ENCODE measurements around the gene AVPR1B. TPM values are rescaled to one million over a fixed set of nuclear protein-coding genes. Genes with fewer than 3 reads are reported as not detected.

AVPR1B gene
- total and polyA plus RNA-seq, 2 donors (not counting 3 experiments of a cell fraction or from before 2014, with no cell fraction given): not detected

DNA sequence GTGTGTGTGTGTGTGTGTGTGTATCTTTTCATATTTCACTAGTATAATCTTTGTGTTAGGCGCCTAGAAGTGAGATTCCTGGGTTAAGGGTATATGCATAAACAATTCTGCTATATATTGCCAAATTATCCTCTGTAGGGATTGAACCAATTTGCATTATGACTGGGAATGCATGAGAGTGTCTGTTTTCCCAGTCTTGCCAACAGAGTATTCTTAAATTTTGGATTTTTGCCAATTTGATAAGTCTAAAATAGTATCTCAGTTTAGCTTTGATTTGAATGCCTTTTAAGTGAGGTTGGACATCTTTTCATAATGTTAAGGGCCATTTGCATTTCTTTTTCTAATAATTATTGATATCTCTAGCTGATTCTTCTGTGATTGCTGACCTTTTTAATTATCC, 8.2 kb upstream of the AVPR1B start:
- Histone ChIP-seq H3K27me3 (ENCODE audit: control insufficient read depth in 2 of 2, insufficient read depth in 2 of 2, low read length in 2 of 2) (peaks cover 19 to 51% of the 10 kb centered on the region in 2 experiments), H3K4me3 (replicated peaks in 1 of 3; ENCODE audit: insufficient read depth in 1 of 3, low read depth in 1 of 3, low read length in 3 of 3) (no peak overlapping the region), H4K20me1 (replicated peaks; ENCODE audit: control insufficient read depth, extremely low read depth, insufficient read depth, low read length) (no peaks in the 10 kb centered on the region), H3K36me3 (ENCODE audit: control insufficient read depth in 2 of 2, extremely low read depth in 1 of 2, insufficient read depth in 2 of 2, low read length in 2 of 2) (no peaks in the 10 kb centered on the region), H3K9me3 (replicated peaks; ENCODE audit: control insufficient read depth, insufficient read depth, low read length) (no peaks in the 10 kb centered on the region), H3K79me2 (ENCODE audit: control insufficient read depth, insufficient read depth, low read length) (no peaks in the 10 kb centered on the region), H3K27ac (ENCODE audit: insufficient read depth, low read depth, low read length) (no peak overlapping the region), H3K4me2 (ENCODE audit: insufficient read depth, low read length) (no peak overlapping the region), H3K9ac (replicated peaks; ENCODE audit: extremely low read depth, insufficient read depth, low read length) (no peak overlapping the region), H2AFZ (ENCODE audit: low read depth, low read length) (no peak overlapping the region), H3K9me1 (replicated peaks; ENCODE audit: control insufficient read depth, extremely low read depth, insufficient read depth, low read length) (no peaks in the 10 kb centered on the region), H3K4me1 (ENCODE audit: control insufficient read depth, extremely low read depth, insufficient read depth, low read length) (no peaks in the 10 kb centered on the region)
- TF ChIP-seq FOS (IDR thresholded peaks at IDR 0.05; ENCODE audit: borderline replicate concordance, insufficient read depth, low read length) (no peak), EZH2 (IDR thresholded peaks at IDR 0.05; ENCODE audit: borderline replicate concordance, low read depth, low read length, severe bottlenecking) (no peak), MYC (IDR thresholded peaks at IDR 0.05; ENCODE audit: low read depth, low read length) (no peak)
- intact Hi-C loops (cut with micrococcal nuclease) (no loop called here), dilution Hi-C loops (cut with MboI; ENCODE audit: extremely low pct_ligation_motif_present, low sequenced_read_pairs) (no loop called here)
- BruUV-seq (replicated peaks): no TSS peak
- POLR2A ChIA-PET: no interaction called here
- CTCF ChIA-PET: no interaction called here
- no peak for DNase-seq (ENCODE audit: low read depth, low spot score)
- no peak for FAIRE-seq

DNA sequence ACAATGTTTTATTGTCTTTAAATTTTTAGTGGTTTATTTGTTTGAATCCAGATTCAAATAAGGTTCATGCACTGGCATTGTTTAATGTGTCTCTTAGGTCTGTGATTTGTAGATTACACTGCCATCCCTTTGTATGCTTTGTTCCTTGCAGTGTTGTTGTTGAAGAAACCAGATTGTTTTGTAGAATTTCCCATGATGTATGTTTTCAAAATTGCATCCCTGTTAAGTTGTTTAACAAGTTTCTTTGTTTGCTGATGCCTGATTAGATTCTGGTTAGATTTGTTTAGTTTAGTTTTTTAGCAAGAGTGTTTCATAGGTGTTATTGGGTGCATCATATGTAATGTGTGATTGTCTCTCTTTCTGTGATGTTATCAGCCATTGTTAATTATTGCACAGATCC, 5.5 kb upstream of the AVPR1B start:
- H4K20me1 ChIP-seq (replicated peaks; ENCODE audit: control insufficient read depth, extremely low read depth, insufficient read depth, low read length): no peaks in the 10 kb centered on the region

More for the DNA sequence above, 5.5 kb upstream of the AVPR1B start:
- Histone ChIP-seq H3K27me3 (ENCODE audit: control insufficient read depth in 2 of 2, insufficient read depth in 2 of 2, low read length in 2 of 2) (peaks cover 16 to 42% of the 10 kb centered on the region in 2 experiments), H3K4me1 (ENCODE audit: control insufficient read depth, extremely low read depth, insufficient read depth, low read length) (peaks cover under 1% of the 10 kb centered on the region), H3K9me3 (replicated peaks; ENCODE audit: control insufficient read depth, insufficient read depth, low read length) (no peaks in the 10 kb centered on the region), H3K27ac (ENCODE audit: insufficient read depth, low read depth, low read length) (no peak overlapping the region), H3K4me3 (replicated peaks in 1 of 3; ENCODE audit: insufficient read depth in 1 of 3, low read depth in 1 of 3, low read length in 3 of 3) (no peak overlapping the region), H2AFZ (ENCODE audit: low read depth, low read length) (no peak overlapping the region), H3K9ac (replicated peaks; ENCODE audit: extremely low read depth, insufficient read depth, low read length) (no peak overlapping the region), H3K4me2 (ENCODE audit: insufficient read depth, low read length) (no peak overlapping the region), H3K36me3 (ENCODE audit: control insufficient read depth in 2 of 2, extremely low read depth in 1 of 2, insufficient read depth in 2 of 2, low read length in 2 of 2) (no peaks in the 10 kb centered on the region), H3K9me1 (replicated peaks; ENCODE audit: control insufficient read depth, extremely low read depth, insufficient read depth, low read length) (no peaks in the 10 kb centered on the region), H3K79me2 (ENCODE audit: control insufficient read depth, insufficient read depth, low read length) (no peaks in the 10 kb centered on the region)
- no peak for FAIRE-seq
- ChIA-PET POLR2A (no interaction called here), CTCF (no interaction called here)
- BruUV-seq (replicated peaks): no TSS peak
- TF ChIP-seq GATA2 (IDR thresholded peaks at IDR 0.05; ENCODE audit: insufficient read depth, insufficient read length, low read depth, low read length) (no peak), POLR2AphosphoS5 (IDR thresholded peaks at IDR 0.05; ENCODE audit: insufficient read depth, low read depth, low read length) (no peak), JUN (IDR thresholded peaks at IDR 0.05; ENCODE audit: borderline replicate concordance, insufficient read depth, insufficient read length, low read depth) (no peak), POLR2A (IDR thresholded peaks at IDR 0.05; ENCODE audit: low read depth, low read length) (no peak), MYC (IDR thresholded peaks at IDR 0.05; ENCODE audit: low read depth, low read length) (no peak), FOS (IDR thresholded peaks at IDR 0.05; ENCODE audit: borderline replicate concordance, insufficient read depth, low read length) (no peak), EZH2 (IDR thresholded peaks at IDR 0.05; ENCODE audit: borderline replicate concordance, low read depth, low read length, severe bottlenecking) (no peak)
- TF ChIP-seq, protein P1, sequence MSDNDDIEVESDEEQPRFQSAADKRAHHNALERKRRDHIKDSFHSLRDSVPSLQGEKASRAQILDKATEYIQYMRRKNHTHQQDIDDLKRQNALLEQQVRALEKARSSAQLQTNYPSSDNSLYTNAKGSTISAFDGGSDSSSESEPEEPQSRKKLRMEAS (IDR thresholded peaks at IDR 0.05; ENCODE audit: insufficient read depth, insufficient read length): no peak
- TF ChIP-seq, protein P2, sequence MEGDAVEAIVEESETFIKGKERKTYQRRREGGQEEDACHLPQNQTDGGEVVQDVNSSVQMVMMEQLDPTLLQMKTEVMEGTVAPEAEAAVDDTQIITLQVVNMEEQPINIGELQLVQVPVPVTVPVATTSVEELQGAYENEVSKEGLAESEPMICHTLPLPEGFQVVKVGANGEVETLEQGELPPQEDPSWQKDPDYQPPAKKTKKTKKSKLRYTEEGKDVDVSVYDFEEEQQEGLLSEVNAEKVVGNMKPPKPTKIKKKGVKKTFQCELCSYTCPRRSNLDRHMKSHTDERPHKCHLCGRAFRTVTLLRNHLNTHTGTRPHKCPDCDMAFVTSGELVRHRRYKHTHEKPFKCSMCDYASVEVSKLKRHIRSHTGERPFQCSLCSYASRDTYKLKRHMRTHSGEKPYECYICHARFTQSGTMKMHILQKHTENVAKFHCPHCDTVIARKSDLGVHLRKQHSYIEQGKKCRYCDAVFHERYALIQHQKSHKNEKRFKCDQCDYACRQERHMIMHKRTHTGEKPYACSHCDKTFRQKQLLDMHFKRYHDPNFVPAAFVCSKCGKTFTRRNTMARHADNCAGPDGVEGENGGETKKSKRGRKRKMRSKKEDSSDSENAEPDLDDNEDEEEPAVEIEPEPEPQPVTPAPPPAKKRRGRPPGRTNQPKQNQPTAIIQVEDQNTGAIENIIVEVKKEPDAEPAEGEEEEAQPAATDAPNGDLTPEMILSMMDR (IDR thresholded peaks at IDR 0.05; ENCODE audit: extremely low read depth in 1 of 2, insufficient read depth in 1 of 2, low read depth in 1 of 2, low read length in 2 of 2): no peak
- dilution Hi-C loops (cut with MboI; ENCODE audit: extremely low pct_ligation_motif_present, low sequenced_read_pairs) (loop anchor here (25.0 kb wide), 1 partner anchor 135 kb away; no protein-coding TSS in a partner anchor), intact Hi-C loops (cut with micrococcal nuclease) (no loop called here)
- DNase-seq (ENCODE audit: low read depth, low spot score): no peak

All from endothelial cell of umbilical vein (primary cell).